Measurements from ENCODE around the gene PGRMC1.
"Not testable (repeated sequence)": the region's sequence is repeated elsewhere in the genome, so short reads cannot be mapped to it uniquely, and the experiment has no call there.

The PGRMC1 gene

GRCh38 chrX:119235872-119236622 is at the start of gene PGRMC1:
TSS of gene PGRMC1 (plus strand) at chrX:119236285. CDS start at chrX:119236364, 79 bp downstream.
- peak; percentile 74 for DNase-seq (ENCODE audit: low spot score)

GRCh38 chrX:119186763-119187162 is 49.3 kb upstream of the PGRMC1 start:
- DNase-seq (ENCODE audit: low spot score), result no peak

- no peak for DNase-seq (ENCODE audit: low spot score)
Observed at GRCh38 chrX:119187298-119187697, 48.8 kb upstream of the PGRMC1 start.

GRCh38 chrX:119189115-119189514 is 47.0 kb upstream of the PGRMC1 start:
- DNase-seq (ENCODE audit: low spot score), result no peak

GRCh38 chrX:119189595-119189994 is 46.5 kb upstream of the PGRMC1 start:
- no peak for DNase-seq (ENCODE audit: low spot score)

GRCh38 chrX:119190091-119190681 is 45.9 kb upstream of the PGRMC1 start:
- no peak for DNase-seq (ENCODE audit: low spot score)

- no peak for DNase-seq (ENCODE audit: low spot score)
Observed at GRCh38 chrX:119190831-119191230, 45.3 kb upstream of the PGRMC1 start.

- no peak for DNase-seq (ENCODE audit: low spot score)
Observed at GRCh38 chrX:119194621-119195020, 41.5 kb upstream of the PGRMC1 start.

GRCh38 chrX:119201570-119201969 is 34.5 kb upstream of the PGRMC1 start:
- DNase-seq (ENCODE audit: low spot score), result no peak

GRCh38 chrX:119206203-119206602 is 29.9 kb upstream of the PGRMC1 start:
- no peak for DNase-seq (ENCODE audit: low spot score)

- DNase-seq (ENCODE audit: low spot score), result not testable (repeated sequence)
Observed at GRCh38 chrX:119207483-119207882, 28.6 kb upstream of the PGRMC1 start.

- no peak for DNase-seq (ENCODE audit: low spot score)
Observed at GRCh38 chrX:119208401-119209057, 27.6 kb upstream of the PGRMC1 start.

GRCh38 chrX:119210931-119211648 is 25.0 kb upstream of the PGRMC1 start:
- not testable (repeated sequence) for DNase-seq (ENCODE audit: low spot score)

GRCh38 chrX:119211649-119212014 is 24.5 kb upstream of the PGRMC1 start:
- no peak for DNase-seq (ENCODE audit: low spot score)

GRCh38 chrX:119218198-119218597 is 17.9 kb upstream of the PGRMC1 start:
- DNase-seq (ENCODE audit: low spot score), result no peak

GRCh38 chrX:119222932-119223331 is 13.2 kb upstream of the PGRMC1 start:
- DNase-seq (ENCODE audit: low spot score), result no peak

- no peak for DNase-seq (ENCODE audit: low spot score)
Observed at GRCh38 chrX:119223783-119224182, 12.3 kb upstream of the PGRMC1 start.

- no peak for DNase-seq (ENCODE audit: low spot score)
Observed at GRCh38 chrX:119226446-119226845, 9.6 kb upstream of the PGRMC1 start.

- DNase-seq (ENCODE audit: low spot score), result no peak
Observed at GRCh38 chrX:119228512-119229252, 7.4 kb upstream of the PGRMC1 start.

- DNase-seq (ENCODE audit: low spot score), result no peak
Observed at GRCh38 chrX:119229253-119229615, 6.9 kb upstream of the PGRMC1 start.

GRCh38 chrX:119230850-119231249 is 5.2 kb upstream of the PGRMC1 start:
- no peak for DNase-seq (ENCODE audit: low spot score)

GRCh38 chrX:119231936-119232445 is 4.1 kb upstream of the PGRMC1 start:
- no peak for DNase-seq (ENCODE audit: low spot score)
